Effector memory CD4-positive, alpha-beta T cell (primary cell): ENCODE measurements around the gene ADIPOR2.

Experiments used
- DNase-seq, 3 donors: peaks; one replicate each; pipeline ENCODE4 v3.0.0-alpha.2; 2020
- H3K27ac ChIP-seq: 2 replicates; pipeline ENCODE4 v1.7.0; 2013; ENCODE audit warnings: mild to moderate bottlenecking, low read length, moderate library complexity; ENCODE audit not compliant: insufficient read depth, poor library complexity, severe bottlenecking
- H3K27me3 ChIP-seq: replicated peaks from 2 replicates; pipeline ENCODE4 v1.7.0; 2013; ENCODE audit warnings: mild to moderate bottlenecking, low read length; ENCODE audit not compliant: insufficient read depth, control insufficient read depth, poor library complexity, severe bottlenecking
- H3K36me3 ChIP-seq: 2 replicates; pipeline ENCODE4 v1.7.0; 2013; ENCODE audit warnings: mild to moderate bottlenecking, low read length, moderate library complexity; ENCODE audit not compliant: control insufficient read depth, insufficient read depth
- H3K4me1 ChIP-seq: 2 replicates; pipeline ENCODE4 v1.7.0; 2013; ENCODE audit warnings: low read length, mild to moderate bottlenecking; ENCODE audit not compliant: control insufficient read depth, insufficient read depth, poor library complexity, severe bottlenecking
- H3K4me3 ChIP-seq: 2 replicates; pipeline ENCODE4 v1.7.0; 2013; ENCODE audit warnings: low read length, low read depth, mild to moderate bottlenecking; ENCODE audit not compliant: insufficient read depth, poor library complexity, severe bottlenecking
- H3K9me3 ChIP-seq: 2 replicates; pipeline ENCODE4 v1.7.0; 2013; ENCODE audit warnings: mild to moderate bottlenecking, low read length, moderate library complexity; ENCODE audit not compliant: control insufficient read depth

ADIPOR2 gene

GRCh38 chr12:1782215-1782614 is 91.3 kb downstream of the ADIPOR2 start:
- Histone ChIP-seq H3K27ac (no peak overlapping the region), H3K36me3 (peaks cover 30% of the 10 kb centered on the region), H3K27me3 (no peaks in the 10 kb centered on the region), H3K9me3 (no peaks in the 10 kb centered on the region), H3K4me3 (no peak overlapping the region), H3K4me1 (no peaks in the 10 kb centered on the region)
- DNase-seq: no peak

- no peaks in the 10 kb centered on the region for H3K27me3 ChIP-seq
- no peak overlapping the region for H3K27ac ChIP-seq
- peaks cover 22% of the 10 kb centered on the region for H3K36me3 ChIP-seq
- H3K9me3 ChIP-seq: no peaks in the 10 kb centered on the region
- H3K4me1 ChIP-seq: peaks cover 6% of the 10 kb centered on the region
- H3K4me3 ChIP-seq: no peak overlapping the region
- no peak for DNase-seq
Observed at GRCh38 chr12:1787714-1788113, 96.8 kb downstream of the ADIPOR2 start.

- Histone ChIP-seq H3K27me3 (no peaks in the 10 kb centered on the region), H3K27ac (no peak overlapping the region), H3K36me3 (peaks cover 11% of the 10 kb centered on the region), H3K9me3 (no peaks in the 10 kb centered on the region), H3K4me3 (no peak overlapping the region), H3K4me1 (peaks cover 6% of the 10 kb centered on the region)
- DNase-seq: no peak
Observed at GRCh38 chr12:1790444-1790843, 99.6 kb downstream of the ADIPOR2 start.

GRCh38 chr12:1791104-1791841 is 100.4 kb downstream of the ADIPOR2 start:
- H3K9me3 ChIP-seq: no peaks in the 10 kb centered on the region
- DNase-seq: peak; percentile 31 to 53 (median 38)
- no peak overlapping the region for H3K4me3 ChIP-seq
- H3K27ac ChIP-seq: no peak overlapping the region
- H3K27me3 ChIP-seq: no peaks in the 10 kb centered on the region
- H3K36me3 ChIP-seq: peaks cover 4% of the 10 kb centered on the region
- H3K4me1 ChIP-seq: peaks cover 6% of the 10 kb centered on the region

GRCh38 chr12:1792406-1792805 is 101.5 kb downstream of the ADIPOR2 start:
- Histone ChIP-seq H3K4me3 (no peak overlapping the region), H3K9me3 (no peaks in the 10 kb centered on the region), H3K27ac (no peak overlapping the region), H3K4me1 (peaks cover 16% of the 10 kb centered on the region), H3K27me3 (no peaks in the 10 kb centered on the region), H3K36me3 (no peaks in the 10 kb centered on the region)
- DNase-seq: no peak

GRCh38 chr12:1793426-1794210 is 102.7 kb downstream of the ADIPOR2 start:
- H3K27me3 ChIP-seq: no peaks in the 10 kb centered on the region
- H3K36me3 ChIP-seq: no peaks in the 10 kb centered on the region
- H3K4me3 ChIP-seq: no peak overlapping the region
- DNase-seq: no peak
- H3K4me1 ChIP-seq: peaks cover 19% of the 10 kb centered on the region
- H3K27ac ChIP-seq: no peak overlapping the region
- no peaks in the 10 kb centered on the region for H3K9me3 ChIP-seq

- Histone ChIP-seq H3K4me1 (peaks cover 19% of the 10 kb centered on the region), H3K9me3 (no peaks in the 10 kb centered on the region), H3K27me3 (no peaks in the 10 kb centered on the region), H3K27ac (no peak overlapping the region), H3K36me3 (no peaks in the 10 kb centered on the region), H3K4me3 (no peak overlapping the region)
- no peak for DNase-seq
Observed at GRCh38 chr12:1794440-1795090, 103.7 kb downstream of the ADIPOR2 start.

- DNase-seq: no peak
- Histone ChIP-seq H3K36me3 (no peaks in the 10 kb centered on the region), H3K4me1 (peaks cover 19% of the 10 kb centered on the region), H3K27ac (no peak overlapping the region), H3K27me3 (no peaks in the 10 kb centered on the region), H3K4me3 (no peak overlapping the region), H3K9me3 (no peaks in the 10 kb centered on the region)
Observed at GRCh38 chr12:1795221-1795784, 104.4 kb downstream of the ADIPOR2 start.

GRCh38 chr12:1795785-1796514 is 105.1 kb downstream of the ADIPOR2 start:
- H3K4me1 ChIP-seq: peaks cover 19% of the 10 kb centered on the region
- no peaks in the 10 kb centered on the region for H3K36me3 ChIP-seq
- peak overlapping the region; percentile 85 for H3K27ac ChIP-seq
- DNase-seq: peak; percentile 88 to 89 (median 88)
- no peaks in the 10 kb centered on the region for H3K9me3 ChIP-seq
- peak overlapping the region; percentile 64 for H3K4me3 ChIP-seq
- no peaks in the 10 kb centered on the region for H3K27me3 ChIP-seq
